Measurements from ENCODE around the gene TMED8.

DNA sequence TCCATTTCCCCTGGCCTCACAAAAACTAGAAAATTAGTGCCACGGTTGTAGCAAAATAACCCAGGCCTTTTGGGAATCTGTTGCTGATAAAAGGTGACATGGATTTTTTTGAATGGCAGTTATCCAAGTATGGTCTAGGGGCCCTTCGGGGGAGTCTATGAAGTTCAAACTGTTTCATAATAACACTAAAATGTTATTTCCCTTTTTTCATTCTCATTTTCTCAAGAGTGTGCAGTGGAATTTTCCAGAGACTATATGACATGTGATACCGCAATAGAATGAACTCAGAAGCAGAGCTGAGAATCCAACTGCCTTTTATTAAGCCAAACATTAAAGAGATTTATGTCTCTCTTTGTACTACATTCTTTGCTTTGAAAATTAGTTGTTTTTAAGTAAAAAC, 29.1 kb downstream of the TMED8 start:
- TF ChIP-seq, protein P1, sequence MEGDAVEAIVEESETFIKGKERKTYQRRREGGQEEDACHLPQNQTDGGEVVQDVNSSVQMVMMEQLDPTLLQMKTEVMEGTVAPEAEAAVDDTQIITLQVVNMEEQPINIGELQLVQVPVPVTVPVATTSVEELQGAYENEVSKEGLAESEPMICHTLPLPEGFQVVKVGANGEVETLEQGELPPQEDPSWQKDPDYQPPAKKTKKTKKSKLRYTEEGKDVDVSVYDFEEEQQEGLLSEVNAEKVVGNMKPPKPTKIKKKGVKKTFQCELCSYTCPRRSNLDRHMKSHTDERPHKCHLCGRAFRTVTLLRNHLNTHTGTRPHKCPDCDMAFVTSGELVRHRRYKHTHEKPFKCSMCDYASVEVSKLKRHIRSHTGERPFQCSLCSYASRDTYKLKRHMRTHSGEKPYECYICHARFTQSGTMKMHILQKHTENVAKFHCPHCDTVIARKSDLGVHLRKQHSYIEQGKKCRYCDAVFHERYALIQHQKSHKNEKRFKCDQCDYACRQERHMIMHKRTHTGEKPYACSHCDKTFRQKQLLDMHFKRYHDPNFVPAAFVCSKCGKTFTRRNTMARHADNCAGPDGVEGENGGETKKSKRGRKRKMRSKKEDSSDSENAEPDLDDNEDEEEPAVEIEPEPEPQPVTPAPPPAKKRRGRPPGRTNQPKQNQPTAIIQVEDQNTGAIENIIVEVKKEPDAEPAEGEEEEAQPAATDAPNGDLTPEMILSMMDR (IDR thresholded peaks at IDR 0.05): no peak
- no peak for TF ChIP-seq EP300 (IDR thresholded peaks at IDR 0.05)

All from ovary (tissue), 3 donors.